H9 (cell line): ENCODE results near the gene CCNC. TPM values are rescaled to one million over a fixed set of nuclear protein-coding genes. Genes with fewer than 3 reads are reported as not detected.

ENCODE experiments used
- DNase-seq: peaks from one replicate; pipeline ENCODE4 v3.0.0-alpha.2; 2017
- H2AFZ ChIP-seq: one replicate; pipeline ENCODE4 v1.6.1; 2013; ENCODE audit warnings: mild to moderate bottlenecking, low read length, control low read depth, moderate library complexity
- H2AK5ac ChIP-seq: 2 replicates; pipeline ENCODE4 v1.6.1; 2013; ENCODE audit warnings: low read length, control low read depth, mixed read lengths; ENCODE audit not compliant: insufficient read length
- H2BK120ac ChIP-seq: one replicate; pipeline ENCODE4 v1.6.1; 2013; ENCODE audit warnings: low read depth, mild to moderate bottlenecking, low read length, control low read depth, inconsistent platforms; ENCODE audit not compliant: poor library complexity, severe bottlenecking
- H2BK12ac ChIP-seq: 2 replicates; pipeline ENCODE4 v1.6.1; 2013; ENCODE audit warnings: low read length, control low read depth, mixed read lengths, low read depth; ENCODE audit not compliant: insufficient read length
- H2BK15ac ChIP-seq: 2 replicates; pipeline ENCODE4 v1.6.1; 2013; ENCODE audit warnings: low read depth, low read length, control low read depth
- H2BK20ac ChIP-seq: one replicate; pipeline ENCODE4 v1.6.1; 2013; ENCODE audit warnings: low read depth, mild to moderate bottlenecking, low read length, control low read depth, inconsistent platforms; ENCODE audit not compliant: poor library complexity, severe bottlenecking
- H2BK5ac ChIP-seq: 2 replicates; pipeline ENCODE4 v1.6.1; 2013; ENCODE audit warnings: low read length, control low read depth, mixed read lengths; ENCODE audit not compliant: insufficient read length
- H3K14ac ChIP-seq: 2 replicates; pipeline ENCODE4 v1.6.1; 2013; ENCODE audit warnings: low read length, control low read depth; ENCODE audit not compliant: insufficient read depth
- H3K18ac ChIP-seq: 2 replicates; pipeline ENCODE4 v1.6.1; 2013; ENCODE audit warnings: low read depth, mild to moderate bottlenecking, mixed read lengths, low read length, control low read depth; ENCODE audit not compliant: insufficient read length
- H3K23ac ChIP-seq: 2 replicates; pipeline ENCODE4 v1.6.1; 2013; ENCODE audit warnings: low read length, control low read depth, mixed read lengths, low read depth; ENCODE audit not compliant: insufficient read length
- H3K23me2 ChIP-seq: 2 replicates; pipeline ENCODE4 v1.6.1; 2013; ENCODE audit warnings: low read depth, mild to moderate bottlenecking, mixed read lengths, low read length, control low read depth; ENCODE audit not compliant: insufficient read length, poor library complexity, severe bottlenecking
- H3K27ac ChIP-seq: 2 replicates; pipeline ENCODE4 v1.5.1; 2013; ENCODE audit warnings: low read length, control low read depth, mixed read lengths, low read depth; ENCODE audit not compliant: insufficient read length
- H3K27me3 ChIP-seq: 2 replicates; pipeline ENCODE4 v1.6.1; 2013; ENCODE audit warnings: low read length, control low read depth, inconsistent platforms; ENCODE audit not compliant: insufficient read depth
- H3K4ac ChIP-seq: 2 replicates; pipeline ENCODE4 v1.6.1; 2013; ENCODE audit warnings: low read depth, mild to moderate bottlenecking, control low read depth, inconsistent platforms, low read length, moderate library complexity
- H3K4me1 ChIP-seq: 2 replicates; pipeline ENCODE4 v1.6.1; 2013; ENCODE audit warnings: low read length, control low read depth, inconsistent platforms; ENCODE audit not compliant: insufficient read depth
- H3K4me2 ChIP-seq: 2 replicates; pipeline ENCODE4 v1.6.1; 2013; ENCODE audit warnings: low read length, control low read depth, mixed read lengths; ENCODE audit not compliant: insufficient read length, insufficient read depth
- H3K56ac ChIP-seq: 2 replicates; pipeline ENCODE4 v1.6.1; 2013; ENCODE audit warnings: low read depth, mild to moderate bottlenecking, mixed read lengths, low read length, control low read depth; ENCODE audit not compliant: insufficient read length
- H3K79me1 ChIP-seq: 2 replicates; pipeline ENCODE4 v1.6.1; 2013; ENCODE audit warnings: low read depth, mild to moderate bottlenecking, moderate library complexity, low read length, control low read depth, inconsistent platforms; ENCODE audit not compliant: insufficient read depth, poor library complexity, severe bottlenecking
- H3K79me2 ChIP-seq: 2 replicates; pipeline ENCODE4 v1.6.1; 2013; ENCODE audit warnings: low read length, control low read depth, inconsistent platforms; ENCODE audit not compliant: insufficient read depth
- H3K9ac ChIP-seq: 2 replicates; pipeline ENCODE4 v1.6.1; 2013; ENCODE audit warnings: low read length, control low read depth, mixed read lengths; ENCODE audit not compliant: insufficient read length; ENCODE audit errors: extremely low read depth
- H3K9me3 ChIP-seq: one replicate; pipeline ENCODE4 v1.6.1; 2013; ENCODE audit warnings: low read depth, low read length, inconsistent platforms; ENCODE audit not compliant: control insufficient read depth
- H3T11ph ChIP-seq: one replicate; pipeline ENCODE4 v1.6.1; 2013; ENCODE audit warnings: mild to moderate bottlenecking, low read length, control low read depth, inconsistent platforms
- H4K20me1 ChIP-seq: one replicate; pipeline ENCODE4 v1.6.1; 2013; ENCODE audit not compliant: control insufficient read depth, insufficient read length, insufficient read depth
- H4K5ac ChIP-seq: 2 replicates; pipeline ENCODE4 v1.6.1; 2013; ENCODE audit warnings: low read depth, mild to moderate bottlenecking, mixed read lengths, low read length, control low read depth; ENCODE audit not compliant: insufficient read length
- H4K8ac ChIP-seq: replicated peaks from 2 replicates; pipeline ENCODE4 v1.6.1; 2013; ENCODE audit warnings: low read length, control low read depth, mixed read lengths, low read depth; ENCODE audit not compliant: insufficient read length
- H4K91ac ChIP-seq: 2 replicates; pipeline ENCODE4 v1.6.1; 2013; ENCODE audit warnings: low read depth, mild to moderate bottlenecking, moderate library complexity, mixed read lengths, low read length, control low read depth; ENCODE audit not compliant: insufficient read length
- H3K27ac Mint-ChIP-seq, 3 experiments: 2 replicates in 2 of 3; 3 replicates in 1 of 3; pipeline ENCODE4 v1.8.0; 2020 to 2021; ENCODE audit warnings: mixed read lengths in 3 of 3, mild to moderate bottlenecking in 1 of 3, moderate library complexity in 1 of 3
- H3K27me3 Mint-ChIP-seq: 2 replicates; pipeline ENCODE4 v1.8.0; 2021; ENCODE audit warnings: low read depth, mild to moderate bottlenecking, moderate library complexity, mixed read lengths
- H3K36me3 Mint-ChIP-seq, 3 experiments: 2 replicates in 2 of 3; 3 replicates in 1 of 3; pipeline ENCODE4 v1.8.0; 2020 to 2021; ENCODE audit warnings: low read depth in 3 of 3, mixed read lengths in 3 of 3; ENCODE audit not compliant: insufficient read depth in 1 of 3
- H3K4me1 Mint-ChIP-seq, 2 experiments: 2 replicates each; pipeline ENCODE4 v1.8.0; 2020; ENCODE audit warnings: mixed read lengths in 2 of 2
- H3K4me3 Mint-ChIP-seq, 2 experiments: 2 replicates in 1 of 2; 3 replicates in 1 of 2; pipeline ENCODE4 v1.8.0; 2020 to 2021; ENCODE audit warnings: mild to moderate bottlenecking in 2 of 2, mixed read lengths in 2 of 2, moderate library complexity in 1 of 2
- H3K9me3 Mint-ChIP-seq, 2 experiments: 2 replicates in 1 of 2; 3 replicates in 1 of 2; pipeline ENCODE4 v1.8.0; 2020; ENCODE audit warnings: mild to moderate bottlenecking in 2 of 2, mixed read lengths in 2 of 2, moderate library complexity in 1 of 2
- WGBS: extraction: QIAGEN DNeasy Blood & Tissue Kit; methylation state at CpG from one replicate; pipeline ENCODE4 v1.1.7; 2013; ENCODE audit warnings: missing lambda C conversion rate, low lambda C conversion rate, mixed read lengths; ENCODE audit not compliant: insufficient read length; ENCODE audit errors: extremely low coverage; 5-methylcytosine and 5-hydroxymethylcytosine counted together
- total RNA-seq: library from RNA; stranded (reverse); gene quantifications from 2 replicates; pipeline ENCODE4 v1.2.1, GENCODE V29; 2021
- TF ChIP-seq, protein P1 (sequence below): fragments of 200-600 bp; sonication (generic); conservative IDR thresholded peaks from 3 replicates; pipeline ENCODE4 v1.8.0; 2021; ENCODE audit warnings: antibody characterized with exemption, mild to moderate bottlenecking

The CCNC gene
- total RNA-seq, 1 experiment from 2014 or later, result 112 TPM

DNA sequence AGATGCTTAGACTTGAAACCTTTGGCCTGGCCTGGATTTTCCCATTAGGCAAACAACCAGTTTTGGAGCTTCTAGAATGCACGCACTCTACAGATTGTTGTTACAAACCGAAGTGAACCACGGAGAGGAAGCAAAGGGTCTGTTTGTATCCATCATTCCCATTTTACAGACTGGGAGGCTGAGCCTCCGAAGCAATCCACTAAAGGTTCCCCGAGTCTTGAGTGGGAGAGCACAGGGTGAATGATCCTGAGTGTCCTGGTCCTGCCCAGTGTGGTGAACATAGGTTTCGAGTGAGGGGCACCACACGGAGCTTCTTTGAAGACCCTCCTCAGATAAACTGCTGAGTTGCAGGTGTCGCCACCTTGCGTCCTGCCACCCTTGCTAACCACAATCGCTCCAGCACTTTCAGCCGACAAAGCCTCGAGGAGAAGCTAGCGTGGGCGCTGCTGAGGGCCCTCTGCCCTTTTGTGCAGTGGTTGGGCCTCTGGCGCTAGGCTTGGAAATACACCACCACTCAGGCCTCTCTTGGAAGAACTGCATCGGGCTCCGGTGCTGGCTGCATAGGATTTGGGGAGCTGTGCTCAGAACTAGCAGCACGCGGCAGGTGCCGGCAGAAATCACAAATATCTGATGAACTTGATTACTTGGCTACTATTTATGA is 36.7 kb upstream of the CCNC start:
- 0 out of 5 replicates have a peak overlapping the region, but pooled peaks of 1 of the 2 experiments have one; percentile 69 for H3K4me3 Mint-ChIP-seq
- peak; percentile 74 for DNase-seq
- H3K27me3 ChIP-seq, result peaks cover 98% of the 10 kb centered on the region
- no peak overlapping the region for H3T11ph ChIP-seq
- no peak overlapping the region for H4K91ac ChIP-seq
- H3K23ac ChIP-seq, result no peak overlapping the region
- H3K56ac ChIP-seq, result no peak overlapping the region
- no peak overlapping the region for H4K8ac ChIP-seq
- H2AK5ac ChIP-seq, result no peak overlapping the region
- no peaks in the 10 kb centered on the region for H3K79me1 ChIP-seq
- TF ChIP-seq, protein P1, sequence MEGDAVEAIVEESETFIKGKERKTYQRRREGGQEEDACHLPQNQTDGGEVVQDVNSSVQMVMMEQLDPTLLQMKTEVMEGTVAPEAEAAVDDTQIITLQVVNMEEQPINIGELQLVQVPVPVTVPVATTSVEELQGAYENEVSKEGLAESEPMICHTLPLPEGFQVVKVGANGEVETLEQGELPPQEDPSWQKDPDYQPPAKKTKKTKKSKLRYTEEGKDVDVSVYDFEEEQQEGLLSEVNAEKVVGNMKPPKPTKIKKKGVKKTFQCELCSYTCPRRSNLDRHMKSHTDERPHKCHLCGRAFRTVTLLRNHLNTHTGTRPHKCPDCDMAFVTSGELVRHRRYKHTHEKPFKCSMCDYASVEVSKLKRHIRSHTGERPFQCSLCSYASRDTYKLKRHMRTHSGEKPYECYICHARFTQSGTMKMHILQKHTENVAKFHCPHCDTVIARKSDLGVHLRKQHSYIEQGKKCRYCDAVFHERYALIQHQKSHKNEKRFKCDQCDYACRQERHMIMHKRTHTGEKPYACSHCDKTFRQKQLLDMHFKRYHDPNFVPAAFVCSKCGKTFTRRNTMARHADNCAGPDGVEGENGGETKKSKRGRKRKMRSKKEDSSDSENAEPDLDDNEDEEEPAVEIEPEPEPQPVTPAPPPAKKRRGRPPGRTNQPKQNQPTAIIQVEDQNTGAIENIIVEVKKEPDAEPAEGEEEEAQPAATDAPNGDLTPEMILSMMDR, result peak; percentile 66
- H2BK20ac ChIP-seq, result no peak overlapping the region
- H4K20me1 ChIP-seq, result no peaks in the 10 kb centered on the region
- peaks cover 27 to 47% of the 10 kb centered on the region in 2 experiments for H3K4me1 Mint-ChIP-seq
- H2AFZ ChIP-seq, result no peak overlapping the region
- no peaks in the 10 kb centered on the region for H3K23me2 ChIP-seq
- peaks cover 0 to 3% of the 10 kb centered on the region in 2 experiments; a peak in 1 of 5 replicates for H3K9me3 Mint-ChIP-seq
- no peak overlapping the region for H3K27ac ChIP-seq
- no peak overlapping the region for H3K14ac ChIP-seq
- no peak overlapping the region for H2BK5ac ChIP-seq
- H3K18ac ChIP-seq, result no peak overlapping the region
- H2BK15ac ChIP-seq, result no peak overlapping the region
- no peaks in the 10 kb centered on the region for H3K9me3 ChIP-seq
- no peak overlapping the region for H2BK120ac ChIP-seq
- no peak overlapping the region for H4K5ac ChIP-seq
- H3K4ac ChIP-seq, result no peak overlapping the region
- no CpG with 5 or more reads among the region's 20 CpGs for WGBS
- no peaks in the 10 kb centered on the region for H3K36me3 Mint-ChIP-seq
- no peaks in the 10 kb centered on the region for H3K4me1 ChIP-seq
- no peaks in the 10 kb centered on the region for H3K79me2 ChIP-seq
- H3K27me3 Mint-ChIP-seq, result peaks cover 100% of the 10 kb centered on the region
- H2BK12ac ChIP-seq, result no peak overlapping the region
- no peak overlapping the region for H3K4me2 ChIP-seq
- no peak overlapping the region for H3K9ac ChIP-seq
- H3K27ac Mint-ChIP-seq, result no peak overlapping the region
